ENCODE measurements around the gene SND1. TPM values are rescaled to one million over a fixed set of nuclear protein-coding genes. Genes with fewer than 3 reads are reported as not detected.

The SND1 gene
- total RNA-seq, 6 experiments from 2014 or later, result 77.5 to 150 (median 126) TPM

DNA sequence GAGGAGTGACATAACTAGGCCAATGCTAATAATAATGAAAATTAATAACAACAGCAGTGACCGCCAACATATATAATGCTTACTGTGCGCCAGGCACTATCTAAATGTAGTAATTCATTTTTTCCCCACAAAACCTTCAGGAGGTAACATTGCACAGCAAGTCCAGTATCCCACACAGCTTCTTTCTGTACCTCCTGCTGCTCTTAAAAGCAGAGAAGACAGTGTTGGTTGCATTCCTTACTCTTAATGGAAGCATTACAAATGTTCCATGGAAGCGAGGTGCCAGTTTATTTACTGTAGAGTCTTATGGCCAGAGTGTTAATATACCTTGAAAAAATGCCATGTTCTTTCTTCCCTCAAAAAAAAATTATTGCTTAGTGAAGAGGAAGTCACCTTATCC is 211.1 kb downstream of the SND1 start:
- no peaks in the 10 kb centered on the region for H3K9me3 ChIP-seq
- no peaks in the 10 kb centered on the region for H3K27me3 ChIP-seq
- 100% methylated on average over 1 of the region's 3 CpGs for WGBS (ENCODE audit: insufficient coverage, low coverage, low lambda C conversion rate, missing lambda C conversion rate)
- H3K36me3 ChIP-seq, result no peaks in the 10 kb centered on the region
- no peak for DNase-seq
- peaks cover 0 to 6% (median 0%) of the 10 kb centered on the region in 4 donors for H3K4me1 ChIP-seq
- intact Hi-C loops (cut with DNase I), result no loop called here
- H3K27ac ChIP-seq, result no peak overlapping the region
- TF ChIP-seq CTCF (IDR thresholded peaks at IDR 0.05) (no peak), POLR2A (IDR thresholded peaks at IDR 0.05) (no peak)
- no peak overlapping the region for H3K4me3 ChIP-seq
- no peak for ATAC-seq

DNA sequence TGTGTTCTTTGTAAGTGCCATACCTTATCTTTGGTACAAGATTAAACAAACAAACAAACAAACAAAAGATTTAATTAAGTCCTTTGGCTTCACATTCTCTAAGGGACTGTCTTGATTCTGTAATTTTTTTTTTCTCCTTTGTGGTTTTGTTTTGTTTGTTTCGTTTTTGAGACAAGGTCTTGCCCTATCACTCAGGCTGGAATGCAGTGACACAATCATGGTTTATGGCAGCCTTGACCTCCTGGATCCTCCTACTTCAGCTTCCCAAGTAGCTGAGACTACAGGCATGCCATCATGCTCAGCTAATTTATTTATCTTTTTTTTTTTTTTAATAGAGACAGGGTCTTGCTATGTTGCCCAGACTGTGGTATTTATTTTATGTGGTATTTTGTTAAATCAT is 213.5 kb downstream of the SND1 start:
- TF ChIP-seq POLR2A (IDR thresholded peaks at IDR 0.05) (no peak), CTCF (IDR thresholded peaks at IDR 0.05) (no peak)
- Histone ChIP-seq H3K27me3 (no peaks in the 10 kb centered on the region), H3K4me3 (no peak overlapping the region), H3K9me3 (no peaks in the 10 kb centered on the region), H3K36me3 (no peaks in the 10 kb centered on the region), H3K4me1 (peaks cover 0 to 6% (median 0%) of the 10 kb centered on the region in 4 donors), H3K27ac (no peak overlapping the region)
- DNase-seq, result no peak
- 0% methylated on average over 1 of the region's 1 CpG for WGBS (ENCODE audit: insufficient coverage, low coverage, low lambda C conversion rate, missing lambda C conversion rate)
- ATAC-seq, result peak; percentile 31 to 71 (median 66)
- intact Hi-C loops (cut with DNase I), result no loop called here

DNA sequence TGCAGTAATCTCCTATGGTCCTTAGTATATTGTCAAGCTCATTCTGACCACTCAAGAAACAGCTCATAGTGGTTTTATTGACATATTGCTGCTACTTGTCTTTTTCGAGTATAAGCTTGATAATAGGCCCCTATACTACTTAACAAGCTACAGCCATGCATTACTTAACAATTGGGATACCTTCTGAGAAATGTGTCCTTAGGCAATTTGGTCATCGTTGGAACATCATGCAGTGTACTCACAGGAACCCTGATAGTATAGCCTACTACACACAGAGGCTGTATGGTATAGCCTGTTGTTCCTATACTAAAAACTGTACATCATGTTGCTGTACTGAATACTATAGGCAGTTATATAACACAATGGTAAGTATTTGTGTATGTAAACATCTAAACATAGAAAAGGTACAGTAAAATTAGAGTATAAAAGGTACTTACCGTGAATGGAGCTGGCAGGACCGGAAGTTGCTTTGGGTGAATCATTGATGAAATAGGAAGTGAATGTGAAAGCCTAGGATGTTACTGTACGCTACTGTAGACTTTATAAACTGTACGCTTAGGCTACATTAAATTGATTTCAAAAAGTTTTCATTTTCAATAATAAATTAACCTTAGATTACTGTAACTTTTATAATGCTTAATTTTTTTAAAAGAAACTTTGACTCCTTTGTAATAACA is 218.4 kb downstream of the SND1 start:
- Histone ChIP-seq H3K27ac (no peak overlapping the region), H3K4me1 (peaks cover 0 to 5% (median 2%) of the 10 kb centered on the region in 4 donors), H3K27me3 (no peaks in the 10 kb centered on the region), H3K36me3 (no peaks in the 10 kb centered on the region), H3K9me3 (no peaks in the 10 kb centered on the region), H3K4me3 (no peak overlapping the region)
- no peak for ATAC-seq
- TF ChIP-seq POLR2A (IDR thresholded peaks at IDR 0.05) (no peak), CTCF (IDR thresholded peaks at IDR 0.05) (no peak)
- WGBS (ENCODE audit: insufficient coverage, low coverage, low lambda C conversion rate, missing lambda C conversion rate), result 70% methylated on average over 6 of the region's 6 CpGs
- intact Hi-C loops (cut with DNase I), result no loop called here
- DNase-seq, result no peak

- no peaks in the 10 kb centered on the region for H3K27me3 ChIP-seq
Observed at GRCh38 chr7:127871226-127871625, 219.2 kb downstream of the SND1 start.

More at GRCh38 chr7:127871226-127871625, 219.2 kb downstream of the SND1 start:
- Histone ChIP-seq H3K9me3 (no peaks in the 10 kb centered on the region), H3K4me3 (no peak overlapping the region), H3K27ac (no peak overlapping the region), H3K4me1 (peaks cover 0 to 4% (median 0%) of the 10 kb centered on the region in 4 donors), H3K36me3 (no peaks in the 10 kb centered on the region)
- 100% methylated on average over 3 of the region's 3 CpGs for WGBS (ENCODE audit: insufficient coverage, low coverage, low lambda C conversion rate, missing lambda C conversion rate)
- TF ChIP-seq CTCF (IDR thresholded peaks at IDR 0.05), result no peak
- no peak for TF ChIP-seq POLR2A (IDR thresholded peaks at IDR 0.05)
- no peak for DNase-seq
- intact Hi-C loops (cut with DNase I), result no loop called here
- ATAC-seq, result no peak

Measured in right lobe of liver (tissue), 6 donors.